NCI-H2196 treated with DMSO at 0.1 percent for 48 hours (cell line): ENCODE data around the gene PNMA6A.
"Not testable (repeated sequence)": the region's sequence is repeated elsewhere in the genome, so short reads cannot be mapped to it uniquely, and the experiment has no call there.

Experiments
- DNase-seq: peaks from one replicate; lab custom pipeline; 2025; ENCODE audit not compliant: unreplicated experiment; lab: John Stamatoyannopoulos, UW

The PNMA6A gene

GRCh38 chrX:153071909-153072583 is at the start of gene PNMA6A:
TSS of gene PNMA6A (plus strand) at chrX:153072454. CDS start at chrX:153073063, 609 bp downstream.
- not testable (repeated sequence) for DNase-seq

- DNase-seq: not testable (repeated sequence)
Observed at GRCh38 chrX:153026501-153026900, 45.8 kb upstream of the PNMA6A start.

GRCh38 chrX:153028487-153028886 is 43.8 kb upstream of the PNMA6A start:
- not testable (repeated sequence) for DNase-seq

GRCh38 chrX:153029162-153029561 is 43.1 kb upstream of the PNMA6A start:
- no peak for DNase-seq

GRCh38 chrX:153029875-153030274 is 42.4 kb upstream of the PNMA6A start:
- DNase-seq: no peak

- DNase-seq: no peak
Observed at GRCh38 chrX:153030801-153031200, 41.5 kb upstream of the PNMA6A start.

- DNase-seq: peak; percentile 5
Observed at GRCh38 chrX:153032397-153033118, 39.7 kb upstream of the PNMA6A start.

GRCh38 chrX:153049093-153049492 is 23.2 kb upstream of the PNMA6A start:
- DNase-seq: no peak

- no peak for DNase-seq
Observed at GRCh38 chrX:153052534-153052933, 19.7 kb upstream of the PNMA6A start.

GRCh38 chrX:153055871-153056749 is 16.1 kb upstream of the PNMA6A start, which contains the start of gene PNMA3:
TSS of gene PNMA3 (plus strand) at chrX:153056470. CDS start at chrX:153057056, 586 bp downstream.
- no peak for DNase-seq

- DNase-seq: no peak
Observed at GRCh38 chrX:153057281-153057680, 15.0 kb upstream of the PNMA6A start.

- DNase-seq: no peak
Observed at GRCh38 chrX:153059191-153060094, 12.8 kb upstream of the PNMA6A start.

GRCh38 chrX:153060095-153060445 is 12.2 kb upstream of the PNMA6A start:
- DNase-seq: no peak

- no peak for DNase-seq
Observed at GRCh38 chrX:153061732-153062131, 10.5 kb upstream of the PNMA6A start.

- DNase-seq: no peak
Observed at GRCh38 chrX:153063315-153063714, 8.9 kb upstream of the PNMA6A start.

- DNase-seq: no peak
Observed at GRCh38 chrX:153064061-153064460, 8.2 kb upstream of the PNMA6A start.

GRCh38 chrX:153065389-153065788 is 6.9 kb upstream of the PNMA6A start:
- no peak for DNase-seq

GRCh38 chrX:153066402-153066801 is 5.9 kb upstream of the PNMA6A start:
- DNase-seq: not testable (repeated sequence)

- DNase-seq: not testable (repeated sequence)
Observed at GRCh38 chrX:153073331-153073730, 1.1 kb downstream of the PNMA6A start.

GRCh38 chrX:153074262-153074899 is 2.1 kb downstream of the PNMA6A start:
- no peak for DNase-seq
